Measurements from ENCODE around the gene AKAP7.
"Not testable (repeated sequence)": the region's sequence is repeated elsewhere in the genome, so short reads cannot be mapped to it uniquely, and the experiment has no call there.

The AKAP7 gene

DNA sequence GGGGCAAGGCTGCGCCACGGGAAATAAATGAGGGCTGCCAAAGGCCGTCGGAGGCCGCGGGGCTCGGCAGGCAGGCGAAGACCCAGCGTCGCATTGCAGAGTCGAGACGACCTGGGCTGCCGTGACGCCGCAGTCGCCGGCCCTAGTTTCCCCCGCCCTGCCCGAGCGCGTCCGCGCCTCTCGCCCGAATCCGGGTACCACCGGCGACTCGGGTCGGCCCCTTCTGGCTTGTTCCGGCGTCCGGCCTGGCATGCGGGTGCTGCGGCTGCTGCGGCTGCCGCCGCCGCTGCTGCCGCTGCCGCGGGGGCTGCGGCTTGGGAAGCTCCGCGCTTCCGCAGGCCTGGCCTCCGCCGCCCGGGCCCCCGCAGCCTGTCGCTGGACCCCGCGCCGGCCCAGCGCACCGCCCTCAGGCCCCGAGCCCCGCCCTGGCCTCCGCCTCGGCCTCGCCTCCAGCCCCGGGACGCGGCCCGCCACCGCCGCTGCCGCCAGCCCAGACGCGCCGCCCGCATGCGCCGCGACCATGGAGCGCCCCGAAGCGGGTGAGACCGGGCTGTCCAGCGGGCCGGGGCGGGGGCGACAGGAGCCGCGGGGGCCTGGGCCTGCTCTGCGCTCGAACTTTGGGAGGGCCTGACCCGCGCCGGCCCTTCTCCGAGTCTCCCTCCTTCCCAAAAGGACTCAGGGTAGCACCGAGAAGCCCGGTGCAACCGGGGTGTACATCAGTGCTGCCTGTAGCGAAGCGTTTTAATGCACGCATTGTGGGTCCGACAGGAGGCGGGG, at the start of gene AKAP7:
Gene AKAP7 (plus strand): TSS at position 224 of the 777 bp plus-strand sequence. CDS start 297 bp downstream, at position 521.
- no peaks in the 10 kb centered on the region for H3K9me3 ChIP-seq (ENCODE audit: insufficient read depth, low read length)
- H3K4me2 ChIP-seq (ENCODE audit: low read depth, low read length, poor library complexity, severe bottlenecking) = peak within 1 kb of the TSS; percentile 35
- no peaks in the 10 kb centered on the region for H3K79me2 ChIP-seq (ENCODE audit: insufficient read depth, low read length)
- TF ChIP-seq EZH2phosphoT487 (conservative IDR thresholded peaks at IDR 0.05; ENCODE audit: low read length) = no peak
- TF ChIP-seq, protein P1, sequence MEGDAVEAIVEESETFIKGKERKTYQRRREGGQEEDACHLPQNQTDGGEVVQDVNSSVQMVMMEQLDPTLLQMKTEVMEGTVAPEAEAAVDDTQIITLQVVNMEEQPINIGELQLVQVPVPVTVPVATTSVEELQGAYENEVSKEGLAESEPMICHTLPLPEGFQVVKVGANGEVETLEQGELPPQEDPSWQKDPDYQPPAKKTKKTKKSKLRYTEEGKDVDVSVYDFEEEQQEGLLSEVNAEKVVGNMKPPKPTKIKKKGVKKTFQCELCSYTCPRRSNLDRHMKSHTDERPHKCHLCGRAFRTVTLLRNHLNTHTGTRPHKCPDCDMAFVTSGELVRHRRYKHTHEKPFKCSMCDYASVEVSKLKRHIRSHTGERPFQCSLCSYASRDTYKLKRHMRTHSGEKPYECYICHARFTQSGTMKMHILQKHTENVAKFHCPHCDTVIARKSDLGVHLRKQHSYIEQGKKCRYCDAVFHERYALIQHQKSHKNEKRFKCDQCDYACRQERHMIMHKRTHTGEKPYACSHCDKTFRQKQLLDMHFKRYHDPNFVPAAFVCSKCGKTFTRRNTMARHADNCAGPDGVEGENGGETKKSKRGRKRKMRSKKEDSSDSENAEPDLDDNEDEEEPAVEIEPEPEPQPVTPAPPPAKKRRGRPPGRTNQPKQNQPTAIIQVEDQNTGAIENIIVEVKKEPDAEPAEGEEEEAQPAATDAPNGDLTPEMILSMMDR (IDR thresholded peaks at IDR 0.05; ENCODE audit: insufficient read depth, low read length, poor library complexity, severe bottlenecking) = no peak
- H3K9me2 ChIP-seq (replicated peaks; ENCODE audit: insufficient read depth, low read length) = no peaks in the 10 kb centered on the region
- H2AFZ ChIP-seq (ENCODE audit: low read depth, low read length, severe bottlenecking) = peak within 1 kb of the TSS; percentile 11
- H3K4me3 ChIP-seq (ENCODE audit: insufficient read depth, low read length, poor library complexity, severe bottlenecking) = peak within 1 kb of the TSS; percentile 20
- no peaks in the 10 kb centered on the region for H3K27me3 ChIP-seq (ENCODE audit: low read length)
- no peaks in the 10 kb centered on the region for H3F3A ChIP-seq (ENCODE audit: insufficient read depth)
- H3K27ac ChIP-seq (ENCODE audit: low read depth, low read length) = no peak within 1 kb of the TSS
- no peaks in the 10 kb centered on the region for H3K36me3 ChIP-seq (ENCODE audit: low read length)
- no peaks in the 10 kb centered on the region for H4K20me1 ChIP-seq (ENCODE audit: low read depth, low read length)
- H3K9ac ChIP-seq (ENCODE audit: low read length) = no peak within 1 kb of the TSS

DNA sequence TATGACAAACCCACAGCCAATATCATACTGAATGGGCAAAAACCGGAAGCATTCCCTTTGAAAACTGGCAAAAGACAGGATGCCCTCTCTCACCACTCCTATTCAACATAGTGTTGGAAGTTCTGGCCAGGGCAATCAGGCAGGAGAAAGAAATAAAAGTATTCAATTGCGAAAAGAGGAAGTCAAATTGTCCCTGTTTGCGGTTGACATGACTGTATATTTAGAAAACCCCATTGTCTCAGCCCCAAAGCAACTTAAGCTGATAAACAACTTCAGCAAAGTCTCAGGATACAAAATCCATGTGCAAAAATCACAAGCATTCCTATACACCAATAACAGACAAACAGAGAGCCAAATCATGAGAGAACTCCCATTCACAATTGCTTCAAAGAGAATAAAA, 44.9 kb upstream of the AKAP7 start:
- not testable (repeated sequence) for H3K4me2 ChIP-seq (ENCODE audit: low read depth, low read length, poor library complexity, severe bottlenecking); H3K79me2 ChIP-seq (ENCODE audit: insufficient read depth, low read length); H3F3A ChIP-seq (ENCODE audit: insufficient read depth); H3K9me3 ChIP-seq (ENCODE audit: insufficient read depth, low read length); H2AFZ ChIP-seq (ENCODE audit: low read depth, low read length, severe bottlenecking); H3K9me2 ChIP-seq (replicated peaks; ENCODE audit: insufficient read depth, low read length); H4K20me1 ChIP-seq (ENCODE audit: low read depth, low read length); H3K4me3 ChIP-seq (ENCODE audit: insufficient read depth, low read length, poor library complexity, severe bottlenecking); H3K9ac ChIP-seq (ENCODE audit: low read length); H3K27me3 ChIP-seq (ENCODE audit: low read length); H3K27ac ChIP-seq (ENCODE audit: low read depth, low read length); H3K36me3 ChIP-seq (ENCODE audit: low read length)

DNA sequence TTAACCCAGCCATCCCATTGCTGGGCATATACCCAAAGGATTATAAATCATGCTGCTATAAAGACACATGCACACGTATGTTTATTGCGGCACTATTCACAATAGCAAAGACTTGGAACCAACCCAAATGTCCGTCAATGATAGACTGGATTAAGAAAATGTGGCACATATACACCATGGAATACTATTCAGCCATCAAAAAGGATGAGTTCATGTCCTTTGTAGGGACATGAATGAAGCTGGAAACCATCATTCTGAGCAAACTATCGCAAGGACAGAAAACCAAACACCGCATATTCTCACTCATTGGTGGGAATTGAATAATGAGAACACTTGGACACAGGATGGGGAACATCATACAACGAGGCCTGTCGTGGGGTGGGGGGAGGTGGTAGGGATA, 43.3 kb upstream of the AKAP7 start:
- H4K20me1 ChIP-seq (ENCODE audit: low read depth, low read length); H2AFZ ChIP-seq (ENCODE audit: low read depth, low read length, severe bottlenecking); H3K9me3 ChIP-seq (ENCODE audit: insufficient read depth, low read length); H3K27ac ChIP-seq (ENCODE audit: low read depth, low read length); H3K4me3 ChIP-seq (ENCODE audit: insufficient read depth, low read length, poor library complexity, severe bottlenecking); H3K79me2 ChIP-seq (ENCODE audit: insufficient read depth, low read length); H3K9ac ChIP-seq (ENCODE audit: low read length); H3K4me2 ChIP-seq (ENCODE audit: low read depth, low read length, poor library complexity, severe bottlenecking); H3F3A ChIP-seq (ENCODE audit: insufficient read depth); H3K9me2 ChIP-seq (replicated peaks; ENCODE audit: insufficient read depth, low read length); H3K27me3 ChIP-seq (ENCODE audit: low read length); H3K36me3 ChIP-seq (ENCODE audit: low read length): not testable (repeated sequence)

DNA sequence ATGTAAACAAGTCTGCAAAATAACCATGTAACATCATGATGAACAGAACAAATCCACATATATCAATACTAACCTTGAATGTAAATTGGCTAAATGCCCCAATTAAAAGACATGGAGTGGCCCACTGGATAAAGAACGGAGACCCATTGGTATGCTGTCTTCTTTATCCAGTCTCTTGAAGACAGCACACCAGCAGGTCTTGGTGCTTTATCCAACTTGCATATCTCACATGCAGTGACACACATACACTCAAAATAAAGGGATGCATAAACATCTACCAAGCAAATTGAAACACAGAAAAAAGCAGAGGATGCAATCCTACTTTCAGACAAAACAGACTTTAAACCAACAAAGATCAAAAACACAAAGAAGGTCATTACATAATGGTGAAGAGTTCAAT, 41.9 kb upstream of the AKAP7 start:
- H4K20me1 ChIP-seq (ENCODE audit: low read depth, low read length) = no peaks in the 10 kb centered on the region
- H3K9me3 ChIP-seq (ENCODE audit: insufficient read depth, low read length) = no peaks in the 10 kb centered on the region
- H3K4me2 ChIP-seq (ENCODE audit: low read depth, low read length, poor library complexity, severe bottlenecking) = no peak overlapping the region
- H3K79me2 ChIP-seq (ENCODE audit: insufficient read depth, low read length) = no peaks in the 10 kb centered on the region
- no peaks in the 10 kb centered on the region for H3K36me3 ChIP-seq (ENCODE audit: low read length)
- H3F3A ChIP-seq (ENCODE audit: insufficient read depth) = no peaks in the 10 kb centered on the region
- H3K4me3 ChIP-seq (ENCODE audit: insufficient read depth, low read length, poor library complexity, severe bottlenecking) = no peak overlapping the region
- no peaks in the 10 kb centered on the region for H3K27me3 ChIP-seq (ENCODE audit: low read length)
- no peak overlapping the region for H3K9ac ChIP-seq (ENCODE audit: low read length)
- H3K27ac ChIP-seq (ENCODE audit: low read depth, low read length) = no peak overlapping the region
- H2AFZ ChIP-seq (ENCODE audit: low read depth, low read length, severe bottlenecking) = no peak overlapping the region
- no peak for TF ChIP-seq EZH2phosphoT487 (conservative IDR thresholded peaks at IDR 0.05; ENCODE audit: low read length)
- TF ChIP-seq, protein P1 (IDR thresholded peaks at IDR 0.05; ENCODE audit: insufficient read depth, low read length, poor library complexity, severe bottlenecking) = no peak
- H3K9me2 ChIP-seq (replicated peaks; ENCODE audit: insufficient read depth, low read length) = no peaks in the 10 kb centered on the region

Measured in SU-DHL-6 (cell line).